Muscle layer of colon (tissue), 2 donors: ENCODE measurements around the gene CNIH2.

ENCODE experiments used
- H3K27ac ChIP-seq: one replicate; pipeline ENCODE4 v1.7.0; 2013; ENCODE audit warnings: low read depth, mild to moderate bottlenecking, low read length, moderate library complexity
- H3K27me3 ChIP-seq, 2 donors: one replicate each; pipeline ENCODE4 v1.7.0; 2013; ENCODE audit warnings: low read length in 2 of 2, mild to moderate bottlenecking in 2 of 2; ENCODE audit not compliant: insufficient read depth in 2 of 2, control insufficient read depth in 1 of 2
- H3K36me3 ChIP-seq: one replicate; pipeline ENCODE4 v1.7.0; 2013; ENCODE audit warnings: mild to moderate bottlenecking, low read length; ENCODE audit not compliant: insufficient read depth
- H3K4me1 ChIP-seq: one replicate; pipeline ENCODE4 v1.7.0; 2013; ENCODE audit warnings: mild to moderate bottlenecking, low read length; ENCODE audit not compliant: insufficient read depth
- H3K4me3 ChIP-seq, 2 donors: one replicate each; pipeline ENCODE4 v1.7.0; 2013; ENCODE audit warnings: low read length in 2 of 2, low read depth in 1 of 2, mild to moderate bottlenecking in 1 of 2, moderate library complexity in 1 of 2
- H3K9ac ChIP-seq: one replicate; pipeline ENCODE4 v1.7.0; 2013; ENCODE audit warnings: low read length
- H3K9me3 ChIP-seq: one replicate; pipeline ENCODE4 v1.7.0; 2013; ENCODE audit warnings: mild to moderate bottlenecking, low read length
- donor health status: abdominal sarcoma.
- donor health status: Adenocarcinoma of cecum.

The CNIH2 gene

GRCh38 chr11:66329165-66329673, 51.2 kb downstream of the CNIH2 start:
- no peaks in the 10 kb centered on the region for H3K9me3 ChIP-seq
- H3K4me3 ChIP-seq, result no peak overlapping the region
- H3K36me3 ChIP-seq, result no peaks in the 10 kb centered on the region
- no peak overlapping the region for H3K27ac ChIP-seq
- H3K4me1 ChIP-seq, result peaks cover 24% of the 10 kb centered on the region
- peaks cover 0 to 8% of the 10 kb centered on the region in 2 donors for H3K27me3 ChIP-seq
- no peak overlapping the region for H3K9ac ChIP-seq

GRCh38 chr11:66330931-66331330, 53.0 kb downstream of the CNIH2 start:
- Histone ChIP-seq H3K27me3 (peaks cover 0 to 8% of the 10 kb centered on the region in 2 donors), H3K4me3 (no peak overlapping the region), H3K27ac (no peak overlapping the region), H3K9ac (no peak overlapping the region), H3K9me3 (no peaks in the 10 kb centered on the region), H3K4me1 (peaks cover 24% of the 10 kb centered on the region), H3K36me3 (no peaks in the 10 kb centered on the region)

- peaks cover 0 to 8% of the 10 kb centered on the region in 2 donors for H3K27me3 ChIP-seq
- H3K9me3 ChIP-seq, result no peaks in the 10 kb centered on the region
- no peak overlapping the region for H3K27ac ChIP-seq
- no peak overlapping the region for H3K4me3 ChIP-seq
- H3K36me3 ChIP-seq, result no peaks in the 10 kb centered on the region
- H3K4me1 ChIP-seq, result peaks cover 27% of the 10 kb centered on the region
- H3K9ac ChIP-seq, result no peak overlapping the region
These were observed 53.8 kb downstream of the CNIH2 start for GRCh38 chr11:66331542-66332370.

- H3K4me1 ChIP-seq, result peaks cover 23% of the 10 kb centered on the region
- no peak overlapping the region for H3K27ac ChIP-seq
- peaks cover 6% of the 10 kb centered on the region for H3K36me3 ChIP-seq
- no peaks in the 10 kb centered on the region for H3K9me3 ChIP-seq
- peaks cover 0 to 8% of the 10 kb centered on the region in 2 donors for H3K27me3 ChIP-seq
- H3K9ac ChIP-seq, result no peak overlapping the region
- H3K4me3 ChIP-seq, result no peak overlapping the region
These were observed 54.6 kb downstream of the CNIH2 start for GRCh38 chr11:66332371-66333219.

- no peaks in the 10 kb centered on the region for H3K9me3 ChIP-seq
- H3K4me1 ChIP-seq, result peaks cover 15% of the 10 kb centered on the region
- peaks cover 6% of the 10 kb centered on the region for H3K36me3 ChIP-seq
- H3K9ac ChIP-seq, result no peak overlapping the region
- no peak overlapping the region for H3K27ac ChIP-seq
- H3K27me3 ChIP-seq, result peaks cover 0 to 8% of the 10 kb centered on the region in 2 donors
- H3K4me3 ChIP-seq, result no peak overlapping the region
These were observed 55.4 kb downstream of the CNIH2 start for GRCh38 chr11:66333220-66333877.
